ENCODE results near the gene PDPN.

PDPN gene

DNA sequence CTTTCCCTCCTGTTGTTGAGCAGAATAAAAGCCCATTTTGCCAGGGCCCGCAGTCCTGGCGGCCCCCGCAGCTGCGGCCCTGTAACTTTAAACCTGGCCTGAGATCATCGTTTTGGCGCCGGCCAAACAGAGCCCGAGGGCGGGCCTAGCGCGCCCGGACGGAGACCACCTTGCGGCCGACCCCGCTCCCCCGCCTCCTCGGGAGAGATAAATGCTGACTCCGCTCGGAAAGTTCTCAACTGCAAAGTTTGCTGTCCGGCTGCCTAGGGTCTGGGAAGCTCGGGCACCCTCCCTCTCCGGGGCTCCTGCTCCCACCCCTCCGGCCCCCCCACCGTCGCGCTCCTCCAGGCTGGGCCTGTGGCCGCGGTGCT lies at the start of gene PDPN:
Gene PDPN, plus strand, starts transcription at position 238 of the 371 bp plus-strand sequence. CDS start 202 bp downstream, outside the sequence.
- no peak for TF ChIP-seq CTCF (IDR thresholded peaks at IDR 0.05; ENCODE audit: extremely low read depth, insufficient read depth, missing control alignments)
- in situ Hi-C loops (cut with MboI; ENCODE audit: low pct_unique_long_range_greater_than_20kb, low sequenced_read_pairs, unreplicated experiment), result no loop called here
- no peak for DNase-seq (ENCODE audit: low spot score)

GRCh38 chr1:13535227-13535626 lies 48.4 kb upstream of the PDPN start:
- in situ Hi-C loops (cut with MboI; ENCODE audit: low pct_unique_long_range_greater_than_20kb, low sequenced_read_pairs, unreplicated experiment), result no loop called here
- TF ChIP-seq CTCF (IDR thresholded peaks at IDR 0.05; ENCODE audit: extremely low read depth, insufficient read depth, missing control alignments), result no peak
- DNase-seq (ENCODE audit: low spot score), result no peak

DNA sequence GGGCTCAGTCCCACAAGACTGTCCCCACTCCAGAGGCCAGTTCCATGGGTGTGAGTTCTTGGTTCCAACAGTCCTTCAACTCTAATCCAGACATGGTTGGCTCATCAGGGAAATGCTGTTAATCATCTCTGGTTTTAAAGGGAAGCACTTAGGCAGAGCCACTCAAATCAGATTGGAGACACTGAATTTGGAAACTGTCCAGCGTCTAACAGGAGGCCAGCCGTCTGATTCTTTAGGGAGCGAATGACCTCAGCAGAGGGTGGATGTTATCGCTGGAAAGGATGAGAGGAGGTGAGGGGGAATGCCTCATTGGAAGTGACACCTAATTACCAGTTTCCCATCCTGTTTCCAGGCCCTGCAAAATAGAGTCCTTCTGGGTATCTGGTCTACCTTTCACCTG lies 47.1 kb upstream of the PDPN start:
- no peak for DNase-seq (ENCODE audit: low spot score)
- TF ChIP-seq CTCF (IDR thresholded peaks at IDR 0.05; ENCODE audit: extremely low read depth, insufficient read depth, missing control alignments), result no peak
- in situ Hi-C loops (cut with MboI; ENCODE audit: low pct_unique_long_range_greater_than_20kb, low sequenced_read_pairs, unreplicated experiment), result no loop called here

DNA sequence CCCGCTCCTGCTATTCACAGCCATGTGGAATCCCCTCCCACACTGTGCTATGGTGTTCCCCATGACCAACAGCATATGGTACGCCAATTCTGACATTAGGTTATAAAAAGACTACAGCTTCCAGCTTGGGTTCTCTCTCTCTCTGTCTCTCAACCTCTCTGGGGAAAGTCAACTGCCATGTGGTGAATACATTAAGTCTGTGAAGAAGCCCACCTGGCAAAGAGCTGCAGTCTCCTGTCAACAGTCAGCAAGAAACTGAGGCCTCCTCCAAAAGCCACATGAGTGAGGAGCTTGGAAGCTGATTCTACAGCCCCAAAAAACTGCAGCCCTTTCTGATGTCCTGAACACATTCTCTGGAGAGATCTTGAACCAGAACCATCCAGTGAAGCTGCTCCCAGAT lies 44.8 kb upstream of the PDPN start:
- in situ Hi-C loops (cut with MboI; ENCODE audit: low pct_unique_long_range_greater_than_20kb, low sequenced_read_pairs, unreplicated experiment), result no loop called here
- no peak for TF ChIP-seq CTCF (IDR thresholded peaks at IDR 0.05; ENCODE audit: extremely low read depth, insufficient read depth, missing control alignments)
- no peak for DNase-seq (ENCODE audit: low spot score)

DNA sequence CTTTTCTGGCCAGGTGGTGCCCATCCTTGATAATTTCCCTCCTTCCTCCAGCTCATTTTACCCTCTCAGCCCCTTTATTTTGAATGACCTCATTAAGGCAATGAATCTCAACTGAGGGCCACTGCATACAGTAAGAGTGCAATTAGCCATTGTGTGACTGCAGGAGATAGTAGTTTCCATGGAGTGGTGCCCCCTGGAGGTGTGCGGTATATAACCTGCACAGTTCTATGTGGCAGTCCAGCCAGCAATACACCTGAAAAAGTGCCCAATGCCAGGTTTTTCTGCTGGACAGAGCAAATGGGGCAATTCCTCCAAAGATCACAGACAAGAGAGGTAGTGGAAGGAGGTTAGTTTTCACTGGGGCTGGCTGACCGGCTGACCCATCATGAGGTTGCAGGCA lies 43.9 kb upstream of the PDPN start:
- no peak for DNase-seq (ENCODE audit: low spot score)
- in situ Hi-C loops (cut with MboI; ENCODE audit: low pct_unique_long_range_greater_than_20kb, low sequenced_read_pairs, unreplicated experiment), result no loop called here
- no peak for TF ChIP-seq CTCF (IDR thresholded peaks at IDR 0.05; ENCODE audit: extremely low read depth, insufficient read depth, missing control alignments)

DNA sequence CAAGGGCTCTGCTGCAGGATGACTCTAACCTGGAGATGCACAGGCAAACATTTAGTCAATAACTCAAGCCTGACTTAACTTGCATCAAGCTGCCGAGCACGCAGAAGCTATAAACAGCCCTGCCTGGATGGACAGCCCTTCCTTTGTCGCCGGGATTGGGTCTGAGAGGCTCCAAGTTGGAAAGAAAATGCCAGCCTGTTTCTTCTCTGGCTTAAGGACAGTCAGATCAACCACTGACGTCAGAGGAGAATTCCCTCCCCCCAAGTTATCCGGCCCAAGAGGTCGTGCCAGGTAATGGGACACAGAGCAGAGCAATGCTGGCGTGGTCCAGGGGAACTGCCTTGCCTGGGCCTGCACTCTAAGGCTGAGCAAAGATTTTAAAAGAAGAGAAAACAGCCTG lies 42.8 kb upstream of the PDPN start:
- no peak for DNase-seq (ENCODE audit: low spot score)
- TF ChIP-seq CTCF (IDR thresholded peaks at IDR 0.05; ENCODE audit: extremely low read depth, insufficient read depth, missing control alignments), result no peak

More for the DNA sequence above, 42.8 kb upstream of the PDPN start:
- in situ Hi-C loops (cut with MboI; ENCODE audit: low pct_unique_long_range_greater_than_20kb, low sequenced_read_pairs, unreplicated experiment), result no loop called here

All from GM13977 (cell line).